Raji (cell line): Measurements from ENCODE around the gene COX19.

ENCODE experiments used
- POLR2A ChIP-seq: IDR thresholded peaks from 2 replicates; pipeline ENCODE4 v1.6.1; 2011; ENCODE audit warnings: low read depth, low read length, control low read depth; ENCODE audit not compliant: insufficient read depth

The COX19 gene

GRCh38 chr7:922334-923107 is 52.8 kb downstream of the COX19 start:
- no peak for TF ChIP-seq POLR2A

- TF ChIP-seq POLR2A, result no peak
Measured at GRCh38 chr7:921581-922333, 53.6 kb downstream of the COX19 start.

- no peak for TF ChIP-seq POLR2A
Measured at GRCh38 chr7:921071-921461, 54.3 kb downstream of the COX19 start.

GRCh38 chr7:920351-921070 is 54.8 kb downstream of the COX19 start:
- TF ChIP-seq POLR2A, result no peak

- TF ChIP-seq POLR2A, result no peak
Measured at GRCh38 chr7:919924-920341, 55.4 kb downstream of the COX19 start.

GRCh38 chr7:919114-919442 is 56.3 kb downstream of the COX19 start:
- no peak for TF ChIP-seq POLR2A

- TF ChIP-seq POLR2A, result no peak
Measured at GRCh38 chr7:918441-919113, 56.8 kb downstream of the COX19 start.

- no peak for TF ChIP-seq POLR2A
Measured at GRCh38 chr7:918118-918425, 57.3 kb downstream of the COX19 start.

- no peak for TF ChIP-seq POLR2A
Measured at GRCh38 chr7:917255-918117, 57.9 kb downstream of the COX19 start.

GRCh38 chr7:916291-916941 is 58.9 kb downstream of the COX19 start:
- no peak for TF ChIP-seq POLR2A
